GM23248 (cell line): Measurements from ENCODE around the gene FBXO44. TPM values are rescaled to one million over a fixed set of nuclear protein-coding genes. Genes with fewer than 3 reads are reported as not detected.

Experiments used
- DNase-seq: peaks from one replicate; pipeline ENCODE4 v3.0.0-alpha.2; 2015
- H2AFZ ChIP-seq: fragments of 200-600 bp; sonication (generic); 2 replicates; pipeline ENCODE4 v1.6.1; 2016; ENCODE audit warnings: antibody characterized with exemption
- H3F3A ChIP-seq: fragments of 200-600 bp; sonication (generic); 2 replicates; pipeline ENCODE4 v1.6.1; 2016; ENCODE audit warnings: mild to moderate bottlenecking, antibody characterized with exemption, mixed run types; ENCODE audit not compliant: insufficient read depth
- H3K27ac ChIP-seq: fragments of 200-600 bp; sonication (generic); 2 replicates; pipeline ENCODE4 v1.5.1; 2016; ENCODE audit warnings: mild to moderate bottlenecking
- H3K27me3 ChIP-seq: fragments of 200-600 bp; sonication (generic); replicated peaks from 2 replicates; pipeline ENCODE4 v1.6.1; 2016; ENCODE audit warnings: mild to moderate bottlenecking; ENCODE audit not compliant: insufficient read depth
- H3K36me3 ChIP-seq: fragments of 200-600 bp; sonication (generic); 2 replicates; pipeline ENCODE4 v1.6.1; 2016; ENCODE audit warnings: low read depth, mild to moderate bottlenecking
- H3K4me1 ChIP-seq: fragments of 200-600 bp; sonication (generic); 2 replicates; pipeline ENCODE4 v1.6.1; 2016; ENCODE audit warnings: mild to moderate bottlenecking; ENCODE audit not compliant: insufficient read depth
- H3K4me2 ChIP-seq: fragments of 200-600 bp; sonication (generic); one replicate; pipeline ENCODE4 v1.6.1; 2016; ENCODE audit warnings: mild to moderate bottlenecking; ENCODE audit not compliant: unreplicated experiment
- H3K4me3 ChIP-seq: fragments of 200-600 bp; sonication (generic); 2 replicates; pipeline ENCODE4 v1.5.1; 2016; ENCODE audit warnings: mild to moderate bottlenecking
- H3K79me2 ChIP-seq: fragments of 200-600 bp; sonication (generic); 2 replicates; pipeline ENCODE4 v1.6.1; 2016; ENCODE audit warnings: mild to moderate bottlenecking; ENCODE audit not compliant: insufficient read depth
- H3K9ac ChIP-seq: fragments of 200-600 bp; sonication (generic); 2 replicates; pipeline ENCODE4 v1.6.1; 2016; ENCODE audit warnings: mild to moderate bottlenecking
- H3K9me2 ChIP-seq: fragments of 200-600 bp; sonication (generic); 2 replicates; pipeline ENCODE4 v1.6.1; 2016; ENCODE audit warnings: mixed run types, mild to moderate bottlenecking, moderate library complexity; ENCODE audit not compliant: insufficient read depth
- H3K9me3 ChIP-seq: fragments of 200-600 bp; sonication (generic); one replicate; pipeline ENCODE4 v1.6.1; 2017; ENCODE audit warnings: low read depth
- H4K20me1 ChIP-seq: fragments of 200-600 bp; sonication (generic); 2 replicates; pipeline ENCODE4 v1.6.0; 2016; ENCODE audit not compliant: insufficient read depth
- EZH2 ChIP-seq: fragments of 200-600 bp; sonication (generic); IDR thresholded peaks from 2 replicates; pipeline ENCODE4 v1.6.1; 2018; ENCODE audit warnings: antibody characterized with exemption, mild to moderate bottlenecking; ENCODE audit not compliant: insufficient read depth, poor library complexity, severe bottlenecking
- EZH2phosphoT487 ChIP-seq: fragments of 200-600 bp; sonication (generic); IDR thresholded peaks from 2 replicates; pipeline ENCODE4 v1.6.1; 2018; ENCODE audit warnings: antibody characterized with exemption, moderate library complexity, mild to moderate bottlenecking, low read depth; ENCODE audit not compliant: insufficient read depth
- WGBS, 2 experiments: methylation state at CpG; one replicate each; pipeline ENCODE4 v1.1.6; 2015 to 2017; ENCODE audit warnings: low lambda C conversion rate in 2 of 2, low coverage in 1 of 2; ENCODE audit errors: missing lambda C conversion rate in 2 of 2; 5-methylcytosine and 5-hydroxymethylcytosine counted together
- in situ Hi-C: fragments of 300-500 bp; cut with MboI; formaldehyde crosslinking; loops from 2 replicates; pipeline ENCODE4 v1.15.0; 2020
- polyA plus RNA-seq: library from polyadenylated mRNA; unstranded; fragments of >200 nt; fragmentation: Nextera tagmentation; extraction: Ambion mirVana; gene quantifications from 2 replicates; pipeline ENCODE4 v1.2.1, GENCODE V29; 2016
- total RNA-seq: library from RNA; depleted of rRNA; stranded (reverse); fragments of >200 nt; shearing (Covaris generic); gene quantifications from 2 replicates; pipeline ENCODE4 v1.2.3, GENCODE V29; 2014; rRNA removed

FBXO44 gene
- total and polyA plus RNA-seq, 2 experiments from 2014 or later, result 19.4 to 20.6 TPM

- H3K27ac ChIP-seq, result no peak overlapping the region
- H3K4me3 ChIP-seq, result no peak overlapping the region
- H2AFZ ChIP-seq, result no peak overlapping the region
- H3K36me3 ChIP-seq, result no peaks in the 10 kb centered on the region
- DNase-seq, result no peak
- H3K9me2 ChIP-seq, result no peaks in the 10 kb centered on the region
- TF ChIP-seq EZH2 (no peak), EZH2phosphoT487 (no peak)
- WGBS, 2 experiments, result 69 to 71% methylated on average over 8 of the region's 8 CpGs
- no peaks in the 10 kb centered on the region for H3K4me1 ChIP-seq
- H3K9ac ChIP-seq, result no peak overlapping the region
- peaks cover 14% of the 10 kb centered on the region; the same call in 1 of the 2 replicates for H3K27me3 ChIP-seq
- no peak overlapping the region for H3K4me2 ChIP-seq
- no peaks in the 10 kb centered on the region for H3F3A ChIP-seq
- H3K9me3 ChIP-seq, result no peaks in the 10 kb centered on the region
- H3K79me2 ChIP-seq, result no peaks in the 10 kb centered on the region
- no peaks in the 10 kb centered on the region for H4K20me1 ChIP-seq
- in situ Hi-C loops, result no loop called here
Observed at GRCh38 chr1:11712285-11712684, 57.6 kb downstream of the FBXO44 start.

Other genes with a start within 250 kb of the FBXO44 start
- gene DISP3, start 175.7 kb upstream of the FBXO44 start, total RNA-seq, result not detected in 2 replicates
- gene DISP3, start 175.7 kb upstream of the FBXO44 start, polyA plus RNA-seq, result not detected in 2 replicates
- gene FBXO2, start 448 bp upstream of the FBXO44 start, total RNA-seq, result 1.1 and 3.7 TPM in 2 replicates
- gene FBXO2, start 448 bp upstream of the FBXO44 start, polyA plus RNA-seq, result 0.32 and 0.54 TPM in 2 replicates
- 9.4 and 10.9 TPM in 2 replicates for gene FBXO6, start 9.3 kb downstream of the FBXO44 start, total RNA-seq
- 11.8 TPM in 2 replicates for gene FBXO6, start 9.3 kb downstream of the FBXO44 start, polyA plus RNA-seq
- 54.5 and 61.2 TPM in 2 replicates for gene MAD2L2, start 26.3 kb downstream of the FBXO44 start, total RNA-seq
- 67.8 and 70.6 TPM in 2 replicates for gene MAD2L2, start 26.3 kb downstream of the FBXO44 start, polyA plus RNA-seq
- gene DRAXIN, start 36.8 kb downstream of the FBXO44 start, total RNA-seq, result 0.11 TPM in 1 of 2 replicates, not detected in the other
- 0.04 and 0.06 TPM in 2 replicates for gene DRAXIN, start 36.8 kb downstream of the FBXO44 start, polyA plus RNA-seq
- gene AGTRAP, start 81.3 kb downstream of the FBXO44 start, total RNA-seq, result 86.8 and 113 TPM in 2 replicates
- gene AGTRAP, start 81.3 kb downstream of the FBXO44 start, polyA plus RNA-seq, result 121 TPM in 2 replicates
- gene C1orf167, start 107.3 kb downstream of the FBXO44 start, total RNA-seq, result not detected in 2 replicates
- 0.43 TPM in 1 of 2 replicates, not detected in the other for gene C1orf167, start 107.3 kb downstream of the FBXO44 start, polyA plus RNA-seq
- gene MTHFR, start 151.1 kb downstream of the FBXO44 start, total RNA-seq, result 6.6 and 16.1 TPM in 2 replicates
- 5.1 and 6.5 TPM in 2 replicates for gene MTHFR, start 151.1 kb downstream of the FBXO44 start, polyA plus RNA-seq
- 4.3 and 5.4 TPM in 2 replicates for gene CLCN6, start 151.3 kb downstream of the FBXO44 start, total RNA-seq
- gene CLCN6, start 151.3 kb downstream of the FBXO44 start, polyA plus RNA-seq, result 4.4 and 4.9 TPM in 2 replicates
- gene NPPA, start 192.9 kb downstream of the FBXO44 start, total RNA-seq, result not detected in 2 replicates
- not detected in 2 replicates for gene NPPA, start 192.9 kb downstream of the FBXO44 start, polyA plus RNA-seq
- not detected in 2 replicates for gene NPPB, start 204.1 kb downstream of the FBXO44 start, total RNA-seq
- not detected in 2 replicates for gene NPPB, start 204.1 kb downstream of the FBXO44 start, polyA plus RNA-seq